ENCODE data around the gene NAALADL2.

NAALADL2 gene

GRCh38 chr3:175198991-175199783 is 340.1 kb downstream of the NAALADL2 start:
- no peak for DNase-seq (ENCODE audit: extremely low read depth, low read depth)
- TF ChIP-seq CTCF (IDR thresholded peaks at IDR 0.05; ENCODE audit: low read depth, low read length), result no peak

- no peak for TF ChIP-seq CTCF (IDR thresholded peaks at IDR 0.05; ENCODE audit: low read depth, low read length)
These were observed 340.8 kb downstream of the NAALADL2 start for GRCh38 chr3:175199961-175200360.

GRCh38 chr3:175200391-175201095 is 341.4 kb downstream of the NAALADL2 start:
- no peak for TF ChIP-seq CTCF (IDR thresholded peaks at IDR 0.05; ENCODE audit: low read depth, low read length)

More at GRCh38 chr3:175199961-175200360, 340.8 kb downstream of the NAALADL2 start:
- DNase-seq (ENCODE audit: extremely low read depth, low read depth), result peak; percentile 14

GRCh38 chr3:175207361-175207760 is 348.2 kb downstream of the NAALADL2 start:
- TF ChIP-seq CTCF (IDR thresholded peaks at IDR 0.05; ENCODE audit: low read depth, low read length), result no peak
- DNase-seq (ENCODE audit: extremely low read depth, low read depth), result no peak

More at GRCh38 chr3:175200391-175201095, 341.4 kb downstream of the NAALADL2 start:
- DNase-seq (ENCODE audit: extremely low read depth, low read depth), result no peak

- no peak for DNase-seq (ENCODE audit: extremely low read depth, low read depth)
These were observed 349.2 kb downstream of the NAALADL2 start for GRCh38 chr3:175208326-175208725.

GRCh38 chr3:175211466-175211865 is 352.3 kb downstream of the NAALADL2 start:
- TF ChIP-seq CTCF (IDR thresholded peaks at IDR 0.05; ENCODE audit: low read depth, low read length), result no peak
- no peak for DNase-seq (ENCODE audit: extremely low read depth, low read depth)

More at GRCh38 chr3:175208326-175208725, 349.2 kb downstream of the NAALADL2 start:
- TF ChIP-seq CTCF (IDR thresholded peaks at IDR 0.05; ENCODE audit: low read depth, low read length), result no peak

- TF ChIP-seq CTCF (IDR thresholded peaks at IDR 0.05; ENCODE audit: low read depth, low read length), result no peak
- no peak for DNase-seq (ENCODE audit: extremely low read depth, low read depth)
These were observed 353.8 kb downstream of the NAALADL2 start for GRCh38 chr3:175212896-175213295.
